ENCODE measurements around the gene LAYN. TPM values are rescaled to one million over a fixed set of nuclear protein-coding genes. Genes with fewer than 3 reads are reported as not detected.

LAYN gene
- total RNA-seq, 1 donor: 48.7 TPM

DNA sequence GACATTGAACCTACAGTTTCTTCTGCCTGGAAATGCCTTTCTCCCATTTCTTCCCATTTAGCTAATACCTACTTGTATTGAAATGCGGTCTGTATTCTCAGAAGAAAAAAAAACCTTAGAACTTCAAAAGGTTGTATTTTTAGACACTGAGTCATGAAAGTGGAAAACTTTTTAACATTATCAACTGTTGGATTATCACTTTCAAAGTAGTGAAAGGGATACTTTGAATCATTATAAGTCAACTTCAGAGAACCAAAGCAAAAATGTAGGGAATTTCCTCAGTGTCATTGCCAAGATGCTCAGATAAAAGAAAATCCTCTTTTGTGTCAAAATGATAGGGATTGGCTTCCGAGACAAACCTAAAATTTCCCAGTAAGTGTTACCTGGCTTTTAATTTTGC is 19.4 kb upstream of the LAYN start:
- no peak for TF ChIP-seq CTCF (IDR thresholded peaks at IDR 0.05; ENCODE audit: insufficient read depth, low read length)
- H3K4me3 ChIP-seq (ENCODE audit: low read depth, low read length): no peak overlapping the region
- DNase-seq (ENCODE audit: low read depth): peak; percentile 31

- TF ChIP-seq CTCF (IDR thresholded peaks at IDR 0.05; ENCODE audit: insufficient read depth, low read length): no peak
- no peak for DNase-seq (ENCODE audit: low read depth)
- no peak overlapping the region for H3K4me3 ChIP-seq (ENCODE audit: low read depth, low read length)
Observed at GRCh38 chr11:111522426-111522825, 18.1 kb upstream of the LAYN start.

DNA sequence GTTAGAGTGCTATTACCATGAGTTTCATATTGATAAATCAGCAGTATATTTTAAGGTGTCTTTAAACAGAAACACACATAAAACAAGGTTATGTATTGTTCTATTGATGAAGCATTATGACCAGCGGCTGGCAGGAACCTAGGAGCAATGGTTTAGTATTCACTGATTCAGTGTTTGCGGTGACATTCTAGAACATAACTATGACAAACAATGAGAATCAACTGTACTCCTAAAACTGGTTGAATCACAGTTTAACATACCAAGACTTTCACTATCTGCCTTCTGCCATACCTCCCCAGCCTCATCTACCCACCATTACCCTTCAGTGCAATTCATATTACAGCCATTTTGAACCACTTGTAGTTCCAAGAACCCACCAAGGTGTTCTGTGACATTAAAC is 17.2 kb upstream of the LAYN start:
- H3K4me3 ChIP-seq (ENCODE audit: low read depth, low read length): no peak overlapping the region
- TF ChIP-seq CTCF (IDR thresholded peaks at IDR 0.05; ENCODE audit: insufficient read depth, low read length): no peak
- DNase-seq (ENCODE audit: low read depth): no peak

DNA sequence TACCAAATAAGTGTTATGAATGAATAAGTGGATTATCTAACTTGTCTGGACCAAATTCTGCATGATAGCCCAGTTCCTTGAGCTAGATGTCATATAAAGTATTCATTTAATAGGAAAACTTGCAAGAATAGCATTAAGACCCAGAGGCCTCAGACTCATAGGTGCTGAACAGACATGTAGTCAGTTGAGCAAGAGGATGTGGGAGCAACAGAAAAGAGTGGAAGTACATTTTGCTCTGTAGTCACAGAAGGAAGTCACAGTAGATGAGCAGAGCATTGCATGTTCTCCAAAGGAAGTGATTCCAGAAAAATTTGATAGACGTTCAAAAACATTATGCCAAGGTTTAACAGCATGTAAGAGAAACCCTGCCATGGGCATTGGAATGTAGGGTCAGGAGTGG is 16.5 kb upstream of the LAYN start:
- H3K4me3 ChIP-seq (ENCODE audit: low read depth, low read length): no peak overlapping the region
- no peak for DNase-seq (ENCODE audit: low read depth)
- no peak for TF ChIP-seq CTCF (IDR thresholded peaks at IDR 0.05; ENCODE audit: insufficient read depth, low read length)

- no peak for DNase-seq (ENCODE audit: low read depth)
- no peak for TF ChIP-seq CTCF (IDR thresholded peaks at IDR 0.05; ENCODE audit: insufficient read depth, low read length)
- H3K4me3 ChIP-seq (ENCODE audit: low read depth, low read length): no peak overlapping the region
Observed at GRCh38 chr11:111525456-111525855, 15.1 kb upstream of the LAYN start.

DNA sequence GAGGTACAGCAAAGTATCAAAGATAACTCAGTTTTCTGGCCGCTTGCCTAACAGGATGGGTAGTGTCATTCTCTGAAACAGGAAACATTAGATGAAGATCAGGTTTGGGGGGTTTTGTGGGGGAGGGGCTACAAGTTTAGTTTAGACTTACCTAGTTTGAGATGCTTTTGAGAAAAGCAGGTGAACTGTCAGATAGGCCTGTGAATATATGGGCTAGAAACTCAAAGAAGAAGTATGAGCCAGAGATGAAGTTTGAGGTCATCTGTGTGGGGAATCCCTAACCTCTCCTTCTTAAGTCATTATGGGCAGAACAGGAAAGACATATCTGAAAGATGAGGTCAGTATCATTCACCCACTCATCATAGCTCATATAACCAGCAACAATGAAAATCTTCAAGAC is 14.0 kb upstream of the LAYN start:
- peak; percentile 35 for DNase-seq (ENCODE audit: low read depth)
- TF ChIP-seq CTCF (IDR thresholded peaks at IDR 0.05; ENCODE audit: insufficient read depth, low read length): no peak
- H3K4me3 ChIP-seq (ENCODE audit: low read depth, low read length): no peak overlapping the region

GRCh38 chr11:111527279-111527678 is 13.2 kb upstream of the LAYN start:
- H3K4me3 ChIP-seq (ENCODE audit: low read depth, low read length): no peak overlapping the region
- TF ChIP-seq CTCF (IDR thresholded peaks at IDR 0.05; ENCODE audit: insufficient read depth, low read length): no peak
- no peak for DNase-seq (ENCODE audit: low read depth)
